ENCODE results near the gene C12orf60.

DNA sequence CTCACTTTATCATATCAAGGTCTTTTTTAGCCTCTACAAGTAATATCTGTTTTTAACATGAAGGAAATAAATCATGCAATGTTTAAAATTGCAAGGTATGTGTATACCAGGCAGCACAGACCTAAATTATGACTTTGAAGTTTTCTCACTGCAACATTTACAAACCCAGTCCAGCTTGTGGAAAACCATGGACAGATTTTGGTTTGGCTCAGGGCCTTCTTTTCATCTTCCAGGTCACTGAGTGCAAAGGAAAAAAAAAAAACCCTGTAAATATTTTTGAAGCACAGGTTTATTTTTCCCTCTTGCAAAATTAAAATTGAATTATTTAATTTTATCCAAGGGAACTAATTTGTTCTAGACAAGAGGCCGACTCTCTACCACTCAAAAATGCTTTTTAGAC, 68.4 kb downstream of the C12orf60 start:
- TF ChIP-seq, protein P1, sequence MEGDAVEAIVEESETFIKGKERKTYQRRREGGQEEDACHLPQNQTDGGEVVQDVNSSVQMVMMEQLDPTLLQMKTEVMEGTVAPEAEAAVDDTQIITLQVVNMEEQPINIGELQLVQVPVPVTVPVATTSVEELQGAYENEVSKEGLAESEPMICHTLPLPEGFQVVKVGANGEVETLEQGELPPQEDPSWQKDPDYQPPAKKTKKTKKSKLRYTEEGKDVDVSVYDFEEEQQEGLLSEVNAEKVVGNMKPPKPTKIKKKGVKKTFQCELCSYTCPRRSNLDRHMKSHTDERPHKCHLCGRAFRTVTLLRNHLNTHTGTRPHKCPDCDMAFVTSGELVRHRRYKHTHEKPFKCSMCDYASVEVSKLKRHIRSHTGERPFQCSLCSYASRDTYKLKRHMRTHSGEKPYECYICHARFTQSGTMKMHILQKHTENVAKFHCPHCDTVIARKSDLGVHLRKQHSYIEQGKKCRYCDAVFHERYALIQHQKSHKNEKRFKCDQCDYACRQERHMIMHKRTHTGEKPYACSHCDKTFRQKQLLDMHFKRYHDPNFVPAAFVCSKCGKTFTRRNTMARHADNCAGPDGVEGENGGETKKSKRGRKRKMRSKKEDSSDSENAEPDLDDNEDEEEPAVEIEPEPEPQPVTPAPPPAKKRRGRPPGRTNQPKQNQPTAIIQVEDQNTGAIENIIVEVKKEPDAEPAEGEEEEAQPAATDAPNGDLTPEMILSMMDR (IDR thresholded peaks at IDR 0.05), result no peak
- TF ChIP-seq EP300 (IDR thresholded peaks at IDR 0.05), result no peak
- TF ChIP-seq POLR2A (IDR thresholded peaks at IDR 0.05), result no peak
